Sigmoid colon (tissue), 7 donors: Measurements from ENCODE around the gene TMBIM1. TPM values are rescaled to one million over a fixed set of nuclear protein-coding genes. Genes with fewer than 3 reads are reported as not detected.

Experiments
- DNase-seq: peaks from one replicate; pipeline ENCODE4 v3.0.0-alpha.2; 2019
- H3K27ac ChIP-seq, 4 donors: fragments of 200-600 bp; sonication (generic); one replicate each; pipeline ENCODE4 v1.5.1; 2016 to 2019; ENCODE audit warnings: mild to moderate bottlenecking in 1 of 4
- H3K27me3 ChIP-seq, 3 donors: fragments of 200-600 bp; sonication (generic); one replicate each; pipeline ENCODE4 v1.5.1; 2019; ENCODE audit warnings: mild to moderate bottlenecking in 1 of 3
- H3K36me3 ChIP-seq, 4 donors: fragments of 200-600 bp; sonication (generic); one replicate each; pipeline ENCODE4 v1.5.1; 2016 to 2019
- H3K4me1 ChIP-seq, 4 donors: fragments of 200-600 bp; sonication (generic); one replicate each; pipeline ENCODE4 v1.5.1; 2017 to 2019
- H3K4me3 ChIP-seq, 4 donors: fragments of 200-600 bp; sonication (generic); one replicate each; pipeline ENCODE4 v1.5.1; 2017 to 2019; ENCODE audit warnings: mild to moderate bottlenecking in 2 of 4, moderate library complexity in 1 of 4
- H3K9me3 ChIP-seq, 4 donors: fragments of 200-600 bp in 3 of 4; sonication (generic) in 3 of 4; one replicate each; pipeline versions ENCODE4 v1.5.1 to v1.6.1; 2013 to 2019
- EP300 ChIP-seq, 4 donors: sonication (generic); formaldehyde crosslinking; IDR thresholded peaks; one replicate each; pipeline ENCODE4 v1.6.1; 2017; ENCODE audit warnings: antibody characterized with exemption in 4 of 4
- POLR2A ChIP-seq, 2 donors: fragments of 450-650 bp; IDR thresholded peaks; one replicate each; pipeline ENCODE4 v1.6.1; 2016; ENCODE audit warnings: antibody characterized with exemption in 2 of 2, mild to moderate bottlenecking in 2 of 2, moderate library complexity in 2 of 2
- POLR2AphosphoS5 ChIP-seq, 4 donors: sonication (generic); formaldehyde crosslinking; IDR thresholded peaks; one replicate each; pipeline ENCODE4 v1.6.1; 2017; ENCODE audit warnings: antibody characterized with exemption in 4 of 4
- WGBS, 2 donors: extraction: QIAGEN DNeasy Blood & Tissue Kit; methylation state at CpG; one replicate each; pipeline ENCODE4 v1.1.7; 2013; 5-methylcytosine and 5-hydroxymethylcytosine counted together
- intact Hi-C: fragments of 100-400 bp; cut with DNase I; formaldehyde crosslinking; loops from one replicate; pipeline ENCODE4 v1.15.1; 2023
- polyA plus RNA-seq, 3 donors: library from polyadenylated mRNA; stranded (reverse); fragments of 200-250 nt; gene quantifications; one replicate each; pipeline ENCODE4 v1.2.3, GENCODE V29; 2013
- total RNA-seq, 4 donors: library from RNA; depleted of rRNA; stranded (reverse); fragments of >200 nt; gene quantifications; one replicate each; pipeline ENCODE4 v1.1.0, GENCODE V29; 2016
- TF ChIP-seq, protein P1 (sequence below), 4 experiments: fragments of 450-650 bp in 3 of 4; fragments of 200-600 bp in 1 of 4; IDR thresholded peaks; one replicate each; pipeline ENCODE4 v1.5.1; 2016 to 2019; ENCODE audit warnings: antibody characterized with exemption in 4 of 4, mild to moderate bottlenecking in 3 of 4, moderate library complexity in 2 of 4
- donor health status: healthy with polysubstance abuse.
- donor health status: Bipolar disorder and iron deficiency.
- donor health status: healthy.

TMBIM1 gene
- total and polyA plus RNA-seq, 7 donors = 90.2 to 204 (median 139) TPM

DNA sequence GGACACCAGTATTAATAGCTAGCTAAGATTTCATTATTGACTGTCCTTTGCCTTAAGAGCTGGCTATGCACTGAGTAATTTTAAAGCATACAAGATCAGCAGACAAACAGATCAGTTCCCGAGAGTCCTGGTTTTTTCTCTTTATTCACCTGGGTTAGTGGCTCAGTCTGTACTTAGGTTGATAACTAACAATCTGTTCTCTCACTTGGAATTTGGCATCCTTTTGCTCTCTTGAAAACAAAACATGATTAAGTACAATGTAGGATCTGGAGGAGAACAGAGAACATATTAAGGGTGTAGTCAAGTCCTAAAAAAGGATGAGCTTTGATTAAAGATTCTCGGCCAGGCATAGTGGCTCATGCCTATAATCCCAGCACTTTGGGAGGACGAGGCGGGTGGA is 58.8 kb downstream of the TMBIM1 start:
- 86 to 92% methylated on average over 4 of the region's 4 CpGs for WGBS, 2 donors
- Histone ChIP-seq H3K36me3 (peaks cover 6 to 98% (median 49%) of the 10 kb centered on the region in 4 donors), H3K27me3 (no peaks in the 10 kb centered on the region), H3K27ac (no peak overlapping the region), H3K4me3 (no peak overlapping the region), H3K4me1 (peaks cover 0 to 39% (median 24%) of the 10 kb centered on the region in 4 donors), H3K9me3 (no peaks in the 10 kb centered on the region)
- DNase-seq = no peak
- TF ChIP-seq EP300 (IDR thresholded peaks at IDR 0.05) = no peak
- TF ChIP-seq POLR2AphosphoS5 (IDR thresholded peaks at IDR 0.05) = no peak
- TF ChIP-seq, protein P1, sequence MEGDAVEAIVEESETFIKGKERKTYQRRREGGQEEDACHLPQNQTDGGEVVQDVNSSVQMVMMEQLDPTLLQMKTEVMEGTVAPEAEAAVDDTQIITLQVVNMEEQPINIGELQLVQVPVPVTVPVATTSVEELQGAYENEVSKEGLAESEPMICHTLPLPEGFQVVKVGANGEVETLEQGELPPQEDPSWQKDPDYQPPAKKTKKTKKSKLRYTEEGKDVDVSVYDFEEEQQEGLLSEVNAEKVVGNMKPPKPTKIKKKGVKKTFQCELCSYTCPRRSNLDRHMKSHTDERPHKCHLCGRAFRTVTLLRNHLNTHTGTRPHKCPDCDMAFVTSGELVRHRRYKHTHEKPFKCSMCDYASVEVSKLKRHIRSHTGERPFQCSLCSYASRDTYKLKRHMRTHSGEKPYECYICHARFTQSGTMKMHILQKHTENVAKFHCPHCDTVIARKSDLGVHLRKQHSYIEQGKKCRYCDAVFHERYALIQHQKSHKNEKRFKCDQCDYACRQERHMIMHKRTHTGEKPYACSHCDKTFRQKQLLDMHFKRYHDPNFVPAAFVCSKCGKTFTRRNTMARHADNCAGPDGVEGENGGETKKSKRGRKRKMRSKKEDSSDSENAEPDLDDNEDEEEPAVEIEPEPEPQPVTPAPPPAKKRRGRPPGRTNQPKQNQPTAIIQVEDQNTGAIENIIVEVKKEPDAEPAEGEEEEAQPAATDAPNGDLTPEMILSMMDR (IDR thresholded peaks at IDR 0.05) = no peak
- no peak for TF ChIP-seq POLR2A (IDR thresholded peaks at IDR 0.05)
- intact Hi-C loops = no loop called here

DNA sequence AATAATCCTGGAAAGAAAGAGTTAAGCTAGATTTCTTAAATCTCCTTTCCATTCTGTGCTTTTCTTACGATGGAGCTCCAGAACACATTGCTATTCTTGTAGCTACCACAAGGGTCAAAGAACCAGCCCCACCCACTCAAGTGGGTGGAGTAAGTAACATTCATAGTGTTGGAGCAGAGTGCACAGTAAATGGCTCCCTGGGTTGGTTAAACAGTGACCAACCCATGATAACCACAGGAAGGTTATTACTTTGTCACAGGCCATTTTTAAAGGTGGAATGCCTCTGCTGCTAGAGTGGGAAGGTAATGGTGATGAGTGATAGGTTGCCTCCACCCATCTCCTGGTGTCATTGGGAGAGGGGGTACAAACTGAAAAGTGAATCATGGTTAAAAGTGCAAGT is 61.4 kb downstream of the TMBIM1 start:
- Histone ChIP-seq H3K9me3 (no peaks in the 10 kb centered on the region), H3K27ac (no peak overlapping the region), H3K27me3 (no peaks in the 10 kb centered on the region), H3K4me3 (no peak overlapping the region), H3K4me1 (peaks cover 0 to 43% (median 25%) of the 10 kb centered on the region in 4 donors), H3K36me3 (peaks cover 0 to 98% (median 44%) of the 10 kb centered on the region in 4 donors)
- no peak for DNase-seq
- intact Hi-C loops = no loop called here
- 0 to 4% methylated on average over 1 of the region's 1 CpG for WGBS, 2 donors
- no peak for TF ChIP-seq POLR2AphosphoS5 (IDR thresholded peaks at IDR 0.05)
- TF ChIP-seq, protein P1 (IDR thresholded peaks at IDR 0.05) = peak in 1 of 4 experiments; percentile 10

DNA sequence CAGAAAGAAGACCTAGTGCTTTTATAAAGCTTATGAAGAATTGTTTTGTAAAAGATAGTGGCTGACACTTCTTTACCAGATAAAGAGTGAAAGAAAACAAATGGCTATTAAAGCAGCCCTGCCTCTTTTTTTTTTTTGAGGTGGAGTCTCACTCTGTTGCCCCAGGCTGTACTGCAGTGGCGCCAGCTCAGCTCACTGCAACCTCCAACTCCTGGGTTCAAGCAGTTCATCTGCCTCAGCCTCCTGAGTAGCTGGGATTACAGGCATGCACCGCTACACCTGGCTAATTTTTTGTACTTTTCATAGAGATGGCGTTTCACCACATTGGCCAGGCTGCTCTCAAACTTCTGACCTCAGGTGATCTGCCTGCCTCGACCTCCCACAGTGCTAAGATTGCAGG is 62.5 kb downstream of the TMBIM1 start:
- H3K9me3 ChIP-seq = no peaks in the 10 kb centered on the region
- peaks cover 0 to 43% (median 25%) of the 10 kb centered on the region in 4 donors for H3K4me1 ChIP-seq
- H3K27ac ChIP-seq = peak overlapping the region in 3 of 4 donors; percentile 40 to 66 (median 59)
- no peak for TF ChIP-seq POLR2AphosphoS5 (IDR thresholded peaks at IDR 0.05)
- TF ChIP-seq, protein P1 (IDR thresholded peaks at IDR 0.05) = no peak
- no peak for TF ChIP-seq EP300 (IDR thresholded peaks at IDR 0.05)
- no peak for TF ChIP-seq POLR2A (IDR thresholded peaks at IDR 0.05)
- H3K36me3 ChIP-seq = peaks cover 0 to 98% (median 44%) of the 10 kb centered on the region in 4 donors
- 48 to 60% methylated on average over 4 of the region's 4 CpGs for WGBS, 2 donors
- no peak for DNase-seq
- intact Hi-C loops = no loop called here
- H3K27me3 ChIP-seq = no peaks in the 10 kb centered on the region
- no peak overlapping the region for H3K4me3 ChIP-seq

DNA sequence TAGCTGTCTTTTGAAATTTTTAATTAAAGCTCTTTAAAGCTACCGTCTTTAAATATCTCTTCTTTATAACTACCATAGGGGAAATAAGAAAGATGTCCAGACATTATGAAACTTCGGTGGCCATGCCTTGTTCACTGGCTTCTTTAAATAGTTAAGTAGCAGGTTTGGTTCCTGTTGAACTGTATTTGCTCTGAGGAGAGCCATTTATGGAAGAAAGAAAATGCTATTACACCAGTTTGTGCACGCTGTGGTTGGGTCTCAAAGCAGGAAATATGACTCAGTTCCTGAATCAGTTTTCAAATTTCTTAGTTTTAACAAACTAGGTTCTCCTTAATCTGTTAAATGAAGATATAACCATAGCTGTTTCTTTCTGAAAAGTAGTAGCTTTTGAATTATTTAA is 63.1 kb downstream of the TMBIM1 start:
- Histone ChIP-seq H3K27me3 (no peaks in the 10 kb centered on the region), H3K4me1 (peaks cover 0 to 47% (median 27%) of the 10 kb centered on the region in 4 donors), H3K36me3 (peaks cover 0 to 96% (median 41%) of the 10 kb centered on the region in 4 donors), H3K9me3 (no peaks in the 10 kb centered on the region), H3K4me3 (no peak overlapping the region), H3K27ac (peak overlapping the region; percentile 14 to 66 (median 50))
- TF ChIP-seq, protein P1 (IDR thresholded peaks at IDR 0.05) = no peak
- TF ChIP-seq POLR2A (IDR thresholded peaks at IDR 0.05) (no peak), POLR2AphosphoS5 (IDR thresholded peaks at IDR 0.05) (peak in 1 of 4 donors; percentile 35)
- no peak for DNase-seq
- intact Hi-C loops = no loop called here
- 18 to 24% methylated on average over 3 of the region's 3 CpGs for WGBS, 2 donors
